CD14-positive monocyte (primary cell): ENCODE results near the gene TMPRSS11A. TPM values are rescaled to one million over a fixed set of nuclear protein-coding genes. Genes with fewer than 3 reads are reported as not detected.

ENCODE experiments used
- DNase-seq, 3 donors: peaks; one replicate each; pipeline ENCODE4 v3.0.0-alpha.2; 2011 to 2022
- H2AFZ ChIP-seq: 2 replicates; pipeline ENCODE4 v1.6.0; 2012; ENCODE audit warnings: mild to moderate bottlenecking, low read depth, low read length, inconsistent platforms; ENCODE audit not compliant: insufficient read depth, poor library complexity, severe bottlenecking
- H3K27ac ChIP-seq, 2 donors: 1 replicate in 1 of 2; 2 replicates in 1 of 2; pipeline ENCODE4 v1.5.1; 2012 to 2013; ENCODE audit warnings: low read length in 2 of 2, control low read depth in 1 of 2, inconsistent platforms in 1 of 2, low read depth in 1 of 2, mild to moderate bottlenecking in 1 of 2
- H3K27me3 ChIP-seq, 2 donors: one replicate each; pipeline versions ENCODE4 v1.6.0 to v1.6.1; 2011 to 2013; ENCODE audit warnings: low read length in 2 of 2; ENCODE audit not compliant: control insufficient read depth in 2 of 2, insufficient read depth in 2 of 2
- H3K36me3 ChIP-seq, 2 donors: replicated peaks in 1 of 2; 1 replicate in 1 of 2; 2 replicates in 1 of 2; pipeline versions ENCODE4 v1.5.1 to v1.6.1; 2012 to 2013; ENCODE audit warnings: low read length in 2 of 2, control low read depth in 1 of 2, inconsistent platforms in 1 of 2, mild to moderate bottlenecking in 1 of 2; ENCODE audit not compliant: insufficient read depth in 2 of 2, control insufficient read depth in 1 of 2
- H3K4me1 ChIP-seq, 2 donors: 1 replicate in 1 of 2; 2 replicates in 1 of 2; pipeline versions ENCODE4 v1.5.1 to v1.6.1; 2012 to 2013; ENCODE audit warnings: low read length in 2 of 2, control low read depth in 1 of 2, inconsistent platforms in 1 of 2, mild to moderate bottlenecking in 1 of 2, moderate library complexity in 1 of 2; ENCODE audit not compliant: insufficient read depth in 2 of 2, control insufficient read depth in 1 of 2
- H3K4me2 ChIP-seq: replicated peaks from 2 replicates; pipeline ENCODE3; 2012; ENCODE audit warnings: low read length, moderate library complexity, mild to moderate bottlenecking; ENCODE audit not compliant: poor library complexity, severe bottlenecking; ENCODE audit errors: extremely low read depth
- H3K4me3 ChIP-seq, 3 experiments: fragments of 200-600 bp in 1 of 3; sonication (generic) in 1 of 3; replicated peaks in 1 of 3; 1 replicate in 2 of 3; 2 replicates in 1 of 3; pipeline ENCODE4 v1.5.1; 2011 to 2013; ENCODE audit warnings: low read length in 3 of 3, mild to moderate bottlenecking in 3 of 3, control low read depth in 2 of 3, low read depth in 2 of 3, inconsistent platforms in 1 of 3, moderate library complexity in 1 of 3
- H3K79me2 ChIP-seq: 2 replicates; pipeline ENCODE4 v1.6.0; 2012; ENCODE audit warnings: mild to moderate bottlenecking, control low read depth, inconsistent platforms, low read length, moderate library complexity; ENCODE audit not compliant: insufficient read depth
- H3K9ac ChIP-seq: 2 replicates; pipeline ENCODE4 v1.6.0; 2017; ENCODE audit warnings: low read length, mild to moderate bottlenecking; ENCODE audit not compliant: insufficient read depth, poor library complexity, severe bottlenecking
- H3K9me3 ChIP-seq, 2 donors: replicated peaks in 1 of 2; 1 replicate in 1 of 2; 2 replicates in 1 of 2; pipeline versions ENCODE4 v1.5.1 to v1.6.1; 2012 to 2013; ENCODE audit warnings: low read length in 2 of 2, control low read depth in 1 of 2; ENCODE audit not compliant: control insufficient read depth in 1 of 2, insufficient read depth in 1 of 2
- H4K20me1 ChIP-seq: 2 replicates; pipeline ENCODE4 v1.6.0; 2012; ENCODE audit warnings: mild to moderate bottlenecking, low read length, control low read depth, moderate library complexity; ENCODE audit not compliant: insufficient read depth
- H3K27ac Mint-ChIP-seq, 7 donors: one replicate each; pipeline ENCODE4 v1.8.0; 2020; ENCODE audit warnings: mild to moderate bottlenecking in 7 of 7, mixed read lengths in 7 of 7, moderate library complexity in 6 of 7, inconsistent platforms in 2 of 7
- H3K27me3 Mint-ChIP-seq, 3 donors: one replicate each; pipeline ENCODE4 v1.8.0; 2021 to 2022; ENCODE audit warnings: low read depth in 3 of 3, mild to moderate bottlenecking in 3 of 3, mixed read lengths in 3 of 3, moderate library complexity in 3 of 3, inconsistent platforms in 1 of 3
- H3K36me3 Mint-ChIP-seq, 2 donors: one replicate each; pipeline ENCODE4 v1.8.0; 2020; ENCODE audit warnings: mixed read lengths in 2 of 2, inconsistent platforms in 1 of 2, mild to moderate bottlenecking in 1 of 2
- H3K4me1 Mint-ChIP-seq: one replicate; pipeline ENCODE4 v1.8.0; 2020; ENCODE audit warnings: mild to moderate bottlenecking, mixed read lengths
- H3K4me3 Mint-ChIP-seq, 2 donors: one replicate each; pipeline ENCODE4 v1.8.0; 2020; ENCODE audit warnings: mild to moderate bottlenecking in 2 of 2, mixed read lengths in 2 of 2, moderate library complexity in 1 of 2
- H3K9me3 Mint-ChIP-seq, 7 donors: one replicate each; pipeline ENCODE4 v1.8.0; 2020 to 2022; ENCODE audit warnings: mixed read lengths in 7 of 7, mild to moderate bottlenecking in 6 of 7, moderate library complexity in 6 of 7, inconsistent platforms in 2 of 7
- WGBS: methylation state at CpG from one replicate; pipeline ENCODE4 v1.1.5; 2013; ENCODE audit warnings: missing lambda C conversion rate; ENCODE audit not compliant: insufficient coverage; 5-methylcytosine and 5-hydroxymethylcytosine counted together
- intact Hi-C, 2 donors: fragments of 100-400 bp; cut with micrococcal nuclease; formaldehyde crosslinking; loops; one replicate each; pipeline versions ENCODE4 v1.15.0 to v1.15.1; 2023
- polyA plus RNA-seq, 3 donors: library from polyadenylated mRNA; depleted of rRNA in 1 of 3; unstranded in 2 of 3; stranded (reverse) in 1 of 3; fragments of 300-500 nt in 2 of 3; fragments of >200 nt in 1 of 3; fragmentation: Illumina TruSeq in 2 of 3; gene quantifications; 1 replicate in 2 of 3; 2 replicates in 1 of 3; pipeline ENCODE4 v1.2.3, GENCODE V29; 2012 to 2021
- TF ChIP-seq, protein P1 (sequence below): fragments of 200-600 bp; IDR thresholded peaks from one replicate; pipeline ENCODE4 v1.8.0; 2022; ENCODE audit warnings: antibody characterized with exemption, mild to moderate bottlenecking

TMPRSS11A gene
- polyA plus RNA-seq, 3 donors: not detected

DNA sequence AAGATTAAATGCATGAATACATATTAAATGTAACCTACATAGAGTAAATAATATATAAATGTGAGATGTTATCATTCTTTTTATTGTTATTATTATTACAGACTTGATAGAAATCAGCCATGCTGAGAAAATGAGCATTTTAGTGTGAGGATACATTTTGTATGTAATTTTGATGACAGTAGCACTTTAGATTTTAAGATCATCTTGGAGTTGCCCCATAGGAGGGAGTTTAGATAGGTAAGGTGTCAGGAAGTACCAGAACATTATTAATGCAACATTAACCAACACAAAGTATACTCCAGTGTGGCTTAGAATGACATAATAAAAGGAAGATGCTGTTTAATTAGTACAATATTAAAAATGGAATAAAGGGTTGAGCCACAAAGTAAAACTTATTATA is 8.4 kb downstream of the TMPRSS11A start:
- Histone ChIP-seq H3K27me3 (no peaks in the 10 kb centered on the region), H3K9me3 (peaks cover 0 to 6% of the 10 kb centered on the region in 2 donors), H3K79me2 (no peaks in the 10 kb centered on the region), H3K4me2 (no peak overlapping the region), H3K4me3 (no peak overlapping the region), H4K20me1 (no peaks in the 10 kb centered on the region), H3K27ac (no peak overlapping the region), H3K9ac (no peak overlapping the region), H2AFZ (no peak overlapping the region), H3K4me1 (no peaks in the 10 kb centered on the region), H3K36me3 (no peaks in the 10 kb centered on the region)
- Mint-ChIP-seq H3K9me3 (peaks cover 0 to 6% (median 3%) of the 10 kb centered on the region in 7 donors), H3K27me3 (peaks cover 0 to 4% (median 0%) of the 10 kb centered on the region in 3 donors), H3K4me1 (no peaks in the 10 kb centered on the region), H3K36me3 (no peaks in the 10 kb centered on the region), H3K4me3 (no peak overlapping the region), H3K27ac (no peak overlapping the region)
- TF ChIP-seq, protein P1, sequence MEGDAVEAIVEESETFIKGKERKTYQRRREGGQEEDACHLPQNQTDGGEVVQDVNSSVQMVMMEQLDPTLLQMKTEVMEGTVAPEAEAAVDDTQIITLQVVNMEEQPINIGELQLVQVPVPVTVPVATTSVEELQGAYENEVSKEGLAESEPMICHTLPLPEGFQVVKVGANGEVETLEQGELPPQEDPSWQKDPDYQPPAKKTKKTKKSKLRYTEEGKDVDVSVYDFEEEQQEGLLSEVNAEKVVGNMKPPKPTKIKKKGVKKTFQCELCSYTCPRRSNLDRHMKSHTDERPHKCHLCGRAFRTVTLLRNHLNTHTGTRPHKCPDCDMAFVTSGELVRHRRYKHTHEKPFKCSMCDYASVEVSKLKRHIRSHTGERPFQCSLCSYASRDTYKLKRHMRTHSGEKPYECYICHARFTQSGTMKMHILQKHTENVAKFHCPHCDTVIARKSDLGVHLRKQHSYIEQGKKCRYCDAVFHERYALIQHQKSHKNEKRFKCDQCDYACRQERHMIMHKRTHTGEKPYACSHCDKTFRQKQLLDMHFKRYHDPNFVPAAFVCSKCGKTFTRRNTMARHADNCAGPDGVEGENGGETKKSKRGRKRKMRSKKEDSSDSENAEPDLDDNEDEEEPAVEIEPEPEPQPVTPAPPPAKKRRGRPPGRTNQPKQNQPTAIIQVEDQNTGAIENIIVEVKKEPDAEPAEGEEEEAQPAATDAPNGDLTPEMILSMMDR: no peak
- DNase-seq: no peak
- intact Hi-C loops: no loop called here

GRCh38 chr4:67941074-67941473 is 22.2 kb downstream of the TMPRSS11A start:
- Histone ChIP-seq H3K36me3 (no peaks in the 10 kb centered on the region), H3K4me3 (no peak overlapping the region), H3K79me2 (no peaks in the 10 kb centered on the region), H3K9me3 (no peaks in the 10 kb centered on the region), H3K27me3 (no peaks in the 10 kb centered on the region), H3K9ac (no peak overlapping the region), H3K4me1 (no peaks in the 10 kb centered on the region), H3K4me2 (no peak overlapping the region), H3K27ac (no peak overlapping the region), H4K20me1 (no peaks in the 10 kb centered on the region), H2AFZ (no peak overlapping the region)
- intact Hi-C loops: no loop called here
- Mint-ChIP-seq H3K4me3 (no peak overlapping the region), H3K9me3 (peaks cover 0 to 6% (median 0%) of the 10 kb centered on the region in 7 donors), H3K36me3 (no peaks in the 10 kb centered on the region), H3K27me3 (no peaks in the 10 kb centered on the region), H3K27ac (no peak overlapping the region), H3K4me1 (no peaks in the 10 kb centered on the region)
- no CpG with 5 or more reads among the region's 3 CpGs for WGBS
- DNase-seq: no peak
- TF ChIP-seq, protein P1: no peak
